ENCODE results near the gene NABP1.

GRCh38 chr2:191686729-191687128 lies 8.8 kb downstream of the NABP1 start:
- no peak for TF ChIP-seq CTCF (IDR thresholded peaks at IDR 0.05)
- TF ChIP-seq ZFX (IDR thresholded peaks at IDR 0.05; ENCODE audit: borderline replicate concordance): no peak
